Loucy (cell line): Measurements from ENCODE around the gene CDH4.

Experiments used
- EZH2phosphoT487 ChIP-seq: fragments of 200-600 bp; IDR thresholded peaks from 2 replicates; pipeline ENCODE4 v1.6.1; 2018; ENCODE audit warnings: antibody characterized with exemption, mild to moderate bottlenecking, moderate library complexity, borderline replicate concordance
- TF ChIP-seq, protein P1 (sequence below): fragments of 200-600 bp; sonication (generic); conservative IDR thresholded peaks from 2 replicates; pipeline ENCODE4 v1.5.1; 2014; ENCODE audit warnings: mild to moderate bottlenecking, antibody characterized with exemption, low read length

DNA sequence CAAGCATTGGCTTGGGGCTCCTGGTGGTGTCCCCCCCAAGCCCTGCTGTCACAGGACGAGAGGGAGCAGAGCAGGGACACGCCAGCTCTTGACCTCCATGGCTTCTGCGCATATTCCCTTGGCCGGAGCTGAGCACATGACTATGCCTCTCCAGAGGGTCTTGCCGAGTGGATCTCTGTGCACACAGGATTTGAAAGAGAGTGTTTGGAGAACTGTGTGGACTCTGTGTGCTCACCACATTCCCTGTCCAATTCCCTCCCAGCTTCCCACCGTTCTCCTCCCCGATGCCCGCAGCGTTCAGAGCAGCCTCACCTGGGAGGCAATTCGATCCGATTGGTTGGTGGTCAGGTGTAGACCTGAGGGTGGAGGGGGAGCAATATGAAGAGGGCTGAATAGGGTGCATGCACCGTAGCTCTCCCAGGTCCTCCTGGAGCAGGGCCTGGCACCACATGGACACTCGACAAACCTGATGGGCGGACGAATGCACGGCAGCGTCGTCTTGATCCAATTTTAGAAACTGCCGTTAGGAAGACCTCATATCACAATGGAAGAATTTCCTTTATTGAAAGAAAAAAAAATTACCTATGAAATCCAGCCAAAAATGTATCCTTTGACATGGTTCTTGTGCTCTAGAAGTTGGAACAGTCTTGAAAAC, 287.8 kb downstream of the CDH4 start:
- TF ChIP-seq, protein P1, sequence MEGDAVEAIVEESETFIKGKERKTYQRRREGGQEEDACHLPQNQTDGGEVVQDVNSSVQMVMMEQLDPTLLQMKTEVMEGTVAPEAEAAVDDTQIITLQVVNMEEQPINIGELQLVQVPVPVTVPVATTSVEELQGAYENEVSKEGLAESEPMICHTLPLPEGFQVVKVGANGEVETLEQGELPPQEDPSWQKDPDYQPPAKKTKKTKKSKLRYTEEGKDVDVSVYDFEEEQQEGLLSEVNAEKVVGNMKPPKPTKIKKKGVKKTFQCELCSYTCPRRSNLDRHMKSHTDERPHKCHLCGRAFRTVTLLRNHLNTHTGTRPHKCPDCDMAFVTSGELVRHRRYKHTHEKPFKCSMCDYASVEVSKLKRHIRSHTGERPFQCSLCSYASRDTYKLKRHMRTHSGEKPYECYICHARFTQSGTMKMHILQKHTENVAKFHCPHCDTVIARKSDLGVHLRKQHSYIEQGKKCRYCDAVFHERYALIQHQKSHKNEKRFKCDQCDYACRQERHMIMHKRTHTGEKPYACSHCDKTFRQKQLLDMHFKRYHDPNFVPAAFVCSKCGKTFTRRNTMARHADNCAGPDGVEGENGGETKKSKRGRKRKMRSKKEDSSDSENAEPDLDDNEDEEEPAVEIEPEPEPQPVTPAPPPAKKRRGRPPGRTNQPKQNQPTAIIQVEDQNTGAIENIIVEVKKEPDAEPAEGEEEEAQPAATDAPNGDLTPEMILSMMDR: no peak
- no peak for TF ChIP-seq EZH2phosphoT487
